Progenitor cell of endocrine pancreas (in vitro differentiated cells): ENCODE measurements around the gene EXOC6B. TPM values are rescaled to one million over a fixed set of nuclear protein-coding genes. Genes with fewer than 3 reads are reported as not detected.
A peak's percentile ranks its signal among the peaks of the same experiment; 100 is the strongest.
"Not testable (repeated sequence)": the region's sequence is repeated elsewhere in the genome, so short reads cannot be mapped to it uniquely, and the experiment has no call there.

Experiments used
- DNase-seq: peaks from one replicate; pipeline ENCODE4 v3.0.0; 2021; ENCODE audit warnings: low spot score; ENCODE audit not compliant: unreplicated experiment
- H3K27ac Mint-ChIP-seq: 2 replicates; pipeline ENCODE4 v1.8.0; 2021; ENCODE audit warnings: mild to moderate bottlenecking, moderate library complexity, mixed read lengths
- H3K27me3 Mint-ChIP-seq: 2 replicates; pipeline ENCODE4 v1.8.0; 2021; ENCODE audit warnings: mixed read lengths
- H3K36me3 Mint-ChIP-seq: 2 replicates; pipeline ENCODE4 v1.8.0; 2022; ENCODE audit warnings: mixed read lengths; ENCODE audit not compliant: insufficient read depth
- H3K4me1 Mint-ChIP-seq: 2 replicates; pipeline ENCODE4 v1.8.0; 2021; ENCODE audit warnings: low read depth, mixed read lengths
- H3K4me3 Mint-ChIP-seq: 2 replicates; pipeline ENCODE4 v1.8.0; 2021; ENCODE audit warnings: low read depth, mild to moderate bottlenecking, moderate library complexity, mixed read lengths
- H3K9me3 Mint-ChIP-seq: 2 replicates; pipeline ENCODE4 v1.8.0; 2021; ENCODE audit warnings: low read depth, mixed read lengths
- CTCF ChIP-seq: fragments of 200-600 bp; sonication (generic); IDR thresholded peaks from one replicate; pipeline ENCODE4 v1.5.0; 2021; ENCODE audit warnings: antibody characterized with exemption, mild to moderate bottlenecking; ENCODE audit not compliant: unreplicated experiment
- total RNA-seq: library from RNA; stranded (reverse); gene quantifications from 2 replicates; pipeline ENCODE4 v1.2.1, GENCODE V29; 2021

EXOC6B gene
- total RNA-seq, 1 donor from 2014 or later = 71.9 TPM

GRCh38 chr2:72545790-72546189 is 280.0 kb downstream of the EXOC6B start:
- peaks cover 41% of the 10 kb centered on the region for H3K4me1 Mint-ChIP-seq
- H3K9me3 Mint-ChIP-seq = peaks cover 19% of the 10 kb centered on the region
- TF ChIP-seq CTCF = no peak
- no peak overlapping the region for H3K4me3 Mint-ChIP-seq
- H3K27ac Mint-ChIP-seq = no peak overlapping the region
- H3K36me3 Mint-ChIP-seq = peaks cover 22% of the 10 kb centered on the region
- DNase-seq = no peak
- no peaks in the 10 kb centered on the region for H3K27me3 Mint-ChIP-seq

GRCh38 chr2:72544554-72544953 is 281.3 kb downstream of the EXOC6B start:
- Mint-ChIP-seq H3K36me3 (peaks cover 20% of the 10 kb centered on the region), H3K9me3 (peaks cover 16% of the 10 kb centered on the region)

GRCh38 chr2:72543497-72544216 is 282.2 kb downstream of the EXOC6B start:
- H3K9me3 Mint-ChIP-seq = peaks cover 8% of the 10 kb centered on the region
- TF ChIP-seq CTCF = no peak
- DNase-seq = no peak
- H3K4me1 Mint-ChIP-seq = peaks cover 45% of the 10 kb centered on the region
- peak overlapping the region; percentile 75 for H3K27ac Mint-ChIP-seq
- peaks cover 13% of the 10 kb centered on the region for H3K36me3 Mint-ChIP-seq
- no peaks in the 10 kb centered on the region for H3K27me3 Mint-ChIP-seq
- H3K4me3 Mint-ChIP-seq = no peak overlapping the region

More at GRCh38 chr2:72544554-72544953, 281.3 kb downstream of the EXOC6B start:
- Mint-ChIP-seq H3K4me1 (peaks cover 41% of the 10 kb centered on the region), H3K4me3 (no peak overlapping the region), H3K27ac (no peak overlapping the region), H3K27me3 (no peaks in the 10 kb centered on the region)
- no peak for TF ChIP-seq CTCF
- no peak for DNase-seq

DNA sequence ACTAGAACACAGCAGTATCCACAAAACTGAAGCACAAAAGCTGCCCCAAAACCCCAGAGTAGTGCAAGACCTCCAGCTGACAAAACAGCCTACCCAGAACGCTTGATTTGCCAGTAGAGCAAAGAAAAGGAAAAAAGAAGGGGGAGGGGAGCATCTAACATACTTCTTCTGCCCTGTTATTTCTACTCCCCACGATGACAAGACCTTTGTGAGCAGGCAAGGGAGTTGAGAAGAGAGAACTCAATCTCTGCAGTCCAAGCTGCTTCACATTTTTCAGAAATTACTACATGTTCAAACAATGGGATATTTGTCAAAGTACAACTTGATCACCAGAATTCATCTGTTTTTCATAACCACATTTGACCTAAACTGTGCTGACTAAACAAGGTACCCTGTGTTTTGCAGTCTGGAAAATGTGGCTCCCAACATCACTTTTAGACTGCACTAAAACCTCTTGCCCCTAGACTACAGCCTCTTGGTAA is 286.7 kb downstream of the EXOC6B start:
- Mint-ChIP-seq H3K36me3 (peaks cover 17% of the 10 kb centered on the region), H3K4me1 (peaks cover 27% of the 10 kb centered on the region), H3K27ac (peak overlapping the region; percentile 50), H3K27me3 (no peaks in the 10 kb centered on the region), H3K9me3 (peaks cover 10% of the 10 kb centered on the region), H3K4me3 (no peak overlapping the region)
- no peak for TF ChIP-seq CTCF
- DNase-seq = no peak

- Mint-ChIP-seq H3K4me1 (peaks cover 21% of the 10 kb centered on the region), H3K27ac (peak overlapping the region; percentile 50), H3K27me3 (no peaks in the 10 kb centered on the region), H3K4me3 (no peak overlapping the region), H3K36me3 (peaks cover 17% of the 10 kb centered on the region), H3K9me3 (peaks cover 10% of the 10 kb centered on the region)
- TF ChIP-seq CTCF = no peak
- no peak for DNase-seq
These were observed 287.3 kb downstream of the EXOC6B start for GRCh38 chr2:72538486-72538885.

- H3K27ac Mint-ChIP-seq, DNase-seq: not testable (repeated sequence)
- peaks cover 13% of the 10 kb centered on the region for H3K4me1 Mint-ChIP-seq
These were observed 290.2 kb downstream of the EXOC6B start for GRCh38 chr2:72535586-72535985.

More at GRCh38 chr2:72535586-72535985, 290.2 kb downstream of the EXOC6B start:
- H3K36me3 Mint-ChIP-seq, H3K27me3 Mint-ChIP-seq, H3K9me3 Mint-ChIP-seq, H3K4me3 Mint-ChIP-seq: not testable (repeated sequence)
